Neural cell (in vitro differentiated cells): ENCODE measurements around the gene CAMK1D.
"Not testable (repeated sequence)": the region's sequence is repeated elsewhere in the genome, so short reads cannot be mapped to it uniquely, and the experiment has no call there.

ENCODE experiments used
- CTCF ChIP-seq: fragments of 450-650 bp; IDR thresholded peaks from 2 replicates; pipeline ENCODE4 v1.5.1; 2014; ENCODE audit warnings: antibody characterized with exemption, mild to moderate bottlenecking, moderate library complexity; ENCODE audit not compliant: poor library complexity, severe bottlenecking
- EP300 ChIP-seq: fragments of 450-650 bp; conservative IDR thresholded peaks from 2 replicates; pipeline ENCODE4 v1.6.1; 2014; ENCODE audit warnings: antibody characterized with exemption, mild to moderate bottlenecking, moderate library complexity; ENCODE audit not compliant: poor library complexity, severe bottlenecking
- EZH2 ChIP-seq: fragments of 200-600, 300-800 bp; shearing (Covaris generic), sonication (generic); IDR thresholded peaks from 2 replicates; pipeline ENCODE4 v1.6.1; 2014; ENCODE audit warnings: antibody characterized with exemption, low read length, borderline replicate concordance, mild to moderate bottlenecking; ENCODE audit not compliant: insufficient read depth, poor library complexity, severe bottlenecking
- MXI1 ChIP-seq: fragments of 450-650 bp; conservative IDR thresholded peaks from 2 replicates; pipeline ENCODE4 v1.6.1; 2014; ENCODE audit warnings: antibody characterized with exemption, mild to moderate bottlenecking; ENCODE audit not compliant: poor library complexity, severe bottlenecking
- POLR2AphosphoS5 ChIP-seq: IDR thresholded peaks from 2 replicates; pipeline ENCODE4 v1.6.1; 2012
- RAD21 ChIP-seq: fragments of 450-650 bp; conservative IDR thresholded peaks from 2 replicates; pipeline ENCODE4 v1.6.1; 2014; ENCODE audit warnings: antibody characterized with exemption, mild to moderate bottlenecking, moderate library complexity
- REST ChIP-seq: IDR thresholded peaks from 2 replicates; pipeline ENCODE4 v1.6.1; 2012; ENCODE audit warnings: borderline replicate concordance
- SMC3 ChIP-seq: fragments of 450-650 bp; conservative IDR thresholded peaks from 2 replicates; pipeline ENCODE4 v1.6.1; 2014; ENCODE audit warnings: antibody characterized with exemption, mild to moderate bottlenecking, moderate library complexity; ENCODE audit not compliant: poor library complexity
- TAF1 ChIP-seq: IDR thresholded peaks from 2 replicates; pipeline ENCODE4 v1.6.1; 2012; ENCODE audit warnings: low read depth

GRCh38 chr10:12301036-12301435 is 48.3 kb upstream of the CAMK1D start:
- not testable (repeated sequence) for TF ChIP-seq CTCF, POLR2AphosphoS5, EZH2, EP300, REST, RAD21, TAF1, SMC3, MXI1
